H1 (cell line): ENCODE data around the gene LY6G6C. TPM values are rescaled to one million over a fixed set of nuclear protein-coding genes. Genes with fewer than 3 reads are reported as not detected.
A peak's percentile ranks its signal among the peaks of the same experiment; 100 is the strongest.

Source experiments
- CTCF ChIA-PET: fragments of 300-600 bp; sonication (Branson Sonifier 250); formaldehyde crosslinking; loops from one replicate; lab custom pipeline; 2021; ENCODE audit not compliant: partially characterized antibody; lab: Charles Lee
- POLR2A ChIA-PET: fragments of 300-600 bp; sonication (Branson Sonifier 250); formaldehyde crosslinking; loops from one replicate; lab custom pipeline; 2021; ENCODE audit warnings: inconsistent platforms; ENCODE audit not compliant: partially characterized antibody; lab: Charles Lee
- DNase-seq, 2 experiments: peaks; one replicate each; pipeline versions ENCODE4 v3.0.0 to v3.0.0-alpha.2; 2010 to 2022; ENCODE audit warnings: low spot score in 2 of 2, low read depth in 1 of 2, mixed read lengths in 1 of 2
- FAIRE-seq: peaks from 2 replicates; lab custom pipeline; 2011; peaks lifted over from hg19 to GRCh38; lab: Jason Lieb, UNC
- H2AFZ ChIP-seq: 2 replicates; pipeline ENCODE4 v1.8.1; 2012; ENCODE audit warnings: low read length, inconsistent platforms
- H2AK5ac ChIP-seq: 2 replicates; pipeline ENCODE4 v1.6.1; 2013; ENCODE audit warnings: low read depth, low read length
- H2BK120ac ChIP-seq: replicated peaks from 2 replicates; pipeline ENCODE3; 2013; ENCODE audit warnings: low read depth, low read length, inconsistent platforms
- H2BK12ac ChIP-seq: 2 replicates; pipeline ENCODE4 v1.6.1; 2013; ENCODE audit warnings: low read depth, low read length
- H2BK15ac ChIP-seq: 2 replicates; pipeline ENCODE4 v1.6.1; 2013; ENCODE audit warnings: low read length
- H2BK20ac ChIP-seq: 2 replicates; pipeline ENCODE4 v1.6.1; 2013; ENCODE audit warnings: low read length
- H2BK5ac ChIP-seq: 2 replicates; pipeline ENCODE4 v1.6.1; 2013; ENCODE audit warnings: low read depth, low read length
- H3K14ac ChIP-seq: 2 replicates; pipeline ENCODE4 v1.6.1; 2013; ENCODE audit warnings: inconsistent platforms; ENCODE audit not compliant: insufficient read length
- H3K18ac ChIP-seq: 2 replicates; pipeline ENCODE4 v1.6.1; 2013; ENCODE audit warnings: low read length; ENCODE audit errors: extremely low read depth
- H3K23ac ChIP-seq: 2 replicates; pipeline ENCODE4 v1.6.1; 2013; ENCODE audit warnings: inconsistent platforms; ENCODE audit not compliant: insufficient read length
- H3K23me2 ChIP-seq: 2 replicates; pipeline ENCODE4 v1.6.1; 2013; ENCODE audit warnings: low read depth, low read length
- H3K27ac ChIP-seq: 2 replicates; pipeline ENCODE4 v1.6.1; 2011; ENCODE audit warnings: low read depth, low read length, inconsistent platforms
- H3K27me3 ChIP-seq, 4 experiments: replicated peaks in 1 of 4; 1 replicate in 1 of 4; 2 replicates in 3 of 4; pipeline versions ENCODE4 v1.6.1 to v1.8.1; 2011 to 2013; ENCODE audit warnings: low read length in 3 of 4, mild to moderate bottlenecking in 3 of 4, inconsistent platforms in 2 of 4, mixed read lengths in 2 of 4, moderate library complexity in 1 of 4; ENCODE audit not compliant: control insufficient read depth in 3 of 4, insufficient read depth in 3 of 4; ENCODE audit errors: extremely low read depth in 1 of 4
- H3K36me3 ChIP-seq, 4 experiments: 2 replicates each; pipeline versions ENCODE4 v1.6.1 to v1.8.1; 2011 to 2013; ENCODE audit warnings: mild to moderate bottlenecking in 4 of 4, low read length in 3 of 4, moderate library complexity in 2 of 4, control low read depth in 1 of 4, inconsistent platforms in 1 of 4; ENCODE audit not compliant: insufficient read depth in 4 of 4, control insufficient read depth in 2 of 4
- H3K4ac ChIP-seq: replicated peaks from 2 replicates; pipeline ENCODE3; 2013; ENCODE audit warnings: low read length, low read depth, mixed read lengths, inconsistent platforms; ENCODE audit not compliant: insufficient read length
- H3K4me1 ChIP-seq, 4 experiments: replicated peaks in 1 of 4; 1 replicate in 1 of 4; 2 replicates in 3 of 4; pipeline versions ENCODE4 v1.6.1 to v1.8.1; 2011 to 2013; ENCODE audit warnings: low read length in 3 of 4, inconsistent platforms in 2 of 4, mixed read lengths in 1 of 4; ENCODE audit not compliant: insufficient read depth in 4 of 4, control insufficient read depth in 3 of 4
- H3K4me2 ChIP-seq, 2 experiments: 2 replicates each; pipeline versions ENCODE4 v1.6.1 to v1.8.1; 2011 to 2013; ENCODE audit warnings: low read depth in 2 of 2, low read length in 2 of 2, control low read depth in 1 of 2, inconsistent platforms in 1 of 2, mild to moderate bottlenecking in 1 of 2; ENCODE audit not compliant: insufficient read depth in 1 of 2
- H3K4me3 ChIP-seq, 4 experiments: fragments of 200-600, 300-600 bp in 1 of 4; sonication (generic), shearing (Covaris generic), sonication (Bioruptor Twin) in 1 of 4; 2 replicates each; pipeline versions ENCODE4 v1.5.1 to v1.8.1; 2011 to 2016; ENCODE audit warnings: low read length in 4 of 4, low read depth in 3 of 4, control low read depth in 2 of 4, inconsistent platforms in 2 of 4, mild to moderate bottlenecking in 2 of 4, mixed read lengths in 1 of 4, moderate library complexity in 1 of 4; ENCODE audit not compliant: insufficient read depth in 2 of 4; ENCODE audit errors: extremely low read depth in 1 of 4
- H3K56ac ChIP-seq: replicated peaks from 2 replicates; pipeline ENCODE3; 2013; ENCODE audit warnings: low read depth, mild to moderate bottlenecking, mixed read lengths, low read length, inconsistent platforms; ENCODE audit not compliant: insufficient read length
- H3K79me1 ChIP-seq: 2 replicates; pipeline ENCODE4 v1.6.1; 2013; ENCODE audit warnings: low read depth, low read length, control low read depth
- H3K79me2 ChIP-seq, 2 experiments: 2 replicates each; pipeline versions ENCODE4 v1.6.1 to v1.8.1; 2012 to 2013; ENCODE audit warnings: low read length in 2 of 2, mild to moderate bottlenecking in 2 of 2, inconsistent platforms in 1 of 2; ENCODE audit not compliant: insufficient read depth in 2 of 2, control insufficient read depth in 1 of 2
- H3K9ac ChIP-seq, 4 experiments: replicated peaks in 1 of 4; 1 replicate in 1 of 4; 2 replicates in 3 of 4; pipeline versions ENCODE4 v1.6.1 to v1.8.1; 2011 to 2013; ENCODE audit warnings: low read depth in 3 of 4, low read length in 3 of 4, control low read depth in 2 of 4, mild to moderate bottlenecking in 2 of 4, moderate library complexity in 2 of 4, inconsistent platforms in 1 of 4; ENCODE audit errors: extremely low read depth in 1 of 4
- H3K9me3 ChIP-seq, 2 experiments: 2 replicates each; pipeline versions ENCODE4 v1.6.1 to v1.8.1; 2012 to 2013; ENCODE audit warnings: mild to moderate bottlenecking in 2 of 2, moderate library complexity in 2 of 2, control low read depth in 1 of 2, inconsistent platforms in 1 of 2, low read depth in 1 of 2, low read length in 1 of 2, mixed read lengths in 1 of 2; ENCODE audit not compliant: insufficient read depth in 2 of 2
- H4K20me1 ChIP-seq, 2 experiments: replicated peaks in 1 of 2; 2 replicates each; pipeline versions ENCODE3 to v1.8.1; 2011 to 2013; ENCODE audit warnings: inconsistent platforms in 2 of 2, low read length in 2 of 2, mild to moderate bottlenecking in 1 of 2; ENCODE audit not compliant: insufficient read depth in 2 of 2, control insufficient read depth in 1 of 2
- H4K5ac ChIP-seq: 2 replicates; pipeline ENCODE4 v1.6.1; 2013; ENCODE audit warnings: low read length, low read depth, mixed read lengths, inconsistent platforms; ENCODE audit not compliant: insufficient read length
- H4K8ac ChIP-seq: 2 replicates; pipeline ENCODE4 v1.8.0; 2013; ENCODE audit warnings: mild to moderate bottlenecking, moderate library complexity, low read length, inconsistent platforms; ENCODE audit not compliant: insufficient read depth; ENCODE audit errors: extremely low read depth
- H4K91ac ChIP-seq: replicated peaks from 2 replicates; pipeline ENCODE3; 2013; ENCODE audit warnings: low read length, mixed read lengths, inconsistent platforms; ENCODE audit not compliant: insufficient read length
- CBX8 ChIP-seq: fragments of 300-800, 300-1000 bp; sonication (generic); IDR thresholded peaks from 2 replicates; pipeline ENCODE4 v1.7.1; 2016; ENCODE audit warnings: low read depth, low read length, borderline replicate concordance
- CHD1 ChIP-seq: IDR thresholded peaks from 2 replicates; pipeline ENCODE4 v1.6.1; 2012; ENCODE audit warnings: low read depth, low read length, improper control_type of control experiment
- CTBP2 ChIP-seq: IDR thresholded peaks from 2 replicates; pipeline ENCODE4 v1.7.0; 2011; ENCODE audit warnings: borderline replicate concordance, mild to moderate bottlenecking, moderate library complexity, mixed read lengths, low read length; ENCODE audit not compliant: insufficient read depth, insufficient read length
- GABPA ChIP-seq: IDR thresholded peaks from 2 replicates; pipeline ENCODE4 v1.6.1; 2011; ENCODE audit warnings: mild to moderate bottlenecking, low read length, moderate library complexity, borderline replicate concordance; ENCODE audit not compliant: insufficient read depth
- GTF2F1 ChIP-seq: IDR thresholded peaks from 2 replicates; pipeline ENCODE4 v1.6.1; 2012; ENCODE audit warnings: low read depth, low read length, improper control_type of control experiment, borderline replicate concordance
- POLR2AphosphoS5 ChIP-seq: IDR thresholded peaks from 2 replicates; pipeline ENCODE4 v1.6.1; 2011; ENCODE audit warnings: low read depth, low read length
- RFX5 ChIP-seq: IDR thresholded peaks from 2 replicates; pipeline ENCODE4 v1.6.1; 2011; ENCODE audit warnings: low read depth, low read length, improper control_type of control experiment, borderline replicate concordance
- RXRA ChIP-seq: IDR thresholded peaks from 2 replicates; pipeline ENCODE4 v1.6.1; 2011; ENCODE audit warnings: low read depth, mild to moderate bottlenecking, low read length, moderate library complexity; ENCODE audit not compliant: insufficient read depth
- SIX5 ChIP-seq: IDR thresholded peaks from 2 replicates; pipeline ENCODE4 v1.6.1; 2011; ENCODE audit warnings: mild to moderate bottlenecking, low read depth, low read length
- SP4 ChIP-seq: IDR thresholded peaks from 2 replicates; pipeline ENCODE4 v1.6.1; 2012; ENCODE audit warnings: low read length, inconsistent platforms
- TAF1 ChIP-seq: IDR thresholded peaks from 2 replicates; pipeline ENCODE4 v1.6.1; 2011; ENCODE audit warnings: mild to moderate bottlenecking, low read depth, low read length
- TAF7 ChIP-seq: optimal IDR thresholded peaks from 2 replicates; pipeline ENCODE3; 2011; ENCODE audit warnings: low read depth, mild to moderate bottlenecking, inconsistent platforms, low read length, moderate library complexity, borderline replicate concordance
- TCF12 ChIP-seq: IDR thresholded peaks from 2 replicates; pipeline ENCODE4 v1.6.1; 2011; ENCODE audit warnings: low read depth, mild to moderate bottlenecking, low read length
- YY1 ChIP-seq: IDR thresholded peaks from 2 replicates; pipeline ENCODE4 v1.6.1; 2011; ENCODE audit warnings: low read depth, mild to moderate bottlenecking, low read length
- WGBS, 2 experiments: shearing (Covaris generic) in 1 of 2; methylation state at CpG; one replicate each; pipeline versions ENCODE4 v1.1.6 to v1.1.7; 2013 to 2015; ENCODE audit warnings: low lambda C conversion rate in 2 of 2, mixed read lengths in 2 of 2, inconsistent platforms in 1 of 2, low coverage in 1 of 2, missing lambda C conversion rate in 1 of 2; ENCODE audit not compliant: insufficient replicate concordance in 2 of 2, insufficient coverage in 1 of 2, insufficient read length in 1 of 2; ENCODE audit errors: extremely low coverage in 1 of 2, missing lambda C conversion rate in 1 of 2; 5-methylcytosine and 5-hydroxymethylcytosine counted together
- polyA plus RNA-seq, 7 experiments: library from polyadenylated mRNA; depleted of rRNA in 3 of 7; stranded (reverse) in 5 of 7; unstranded in 2 of 7; fragments of >200 nt in 5 of 7; fragments of 200-250 nt in 2 of 7; gene quantifications; 1 replicate in 5 of 7; 2 replicates in 1 of 7; 4 replicates in 1 of 7; pipeline versions ENCODE4 v1.2.1 to v1.2.3, GENCODE V29; 2011 to 2013; ENCODE audit warnings: missing spikeins in 2 of 7, mixed read lengths in 2 of 7
- total RNA-seq: library from RNA; stranded (reverse); fragmentation: NEBNext Ultra II Directional; extraction: Animal tissue kit (Norgen Biotek cat#: 25700); gene quantifications from 2 replicates; pipeline ENCODE4 v1.2.1, GENCODE V29; 2021

The LY6G6C gene
- total and polyA plus RNA-seq, 2 of the 8 experiments (the other 6 are each of a cell fraction or from before 2014, with no cell fraction given), result 0.23 TPM; not detected in 1

DNA sequence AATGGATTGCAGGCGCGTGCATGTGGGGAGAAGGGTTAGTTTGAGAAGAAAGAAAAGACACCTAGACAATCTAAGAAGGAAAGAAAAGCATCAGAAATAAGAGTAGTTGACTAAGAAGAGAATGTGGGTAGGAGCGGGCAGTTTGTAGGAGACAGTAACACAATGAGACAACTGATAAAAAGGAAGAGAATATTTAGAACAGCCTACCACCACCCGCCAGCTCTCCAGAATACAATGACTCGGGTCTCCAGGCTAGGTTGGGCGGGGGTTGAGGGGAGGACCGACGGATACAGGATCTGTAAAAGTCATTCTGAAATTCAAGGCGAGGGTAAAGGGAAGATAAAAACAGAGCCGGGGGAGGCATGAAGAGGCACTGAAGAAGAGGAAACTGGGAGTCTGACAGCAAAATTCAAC, 19.1 kb downstream of the LY6G6C start:
- H2BK5ac ChIP-seq, result peak overlapping the region; percentile 81
- H3K23ac ChIP-seq, result no peak overlapping the region
- H3K4me1 ChIP-seq, result peaks cover 2 to 5% (median 3%) of the 10 kb centered on the region in 4 experiments; a peak in 4 of 7 replicates
- H4K20me1 ChIP-seq, result no peaks in the 10 kb centered on the region
- DNase-seq, result no peak
- peaks cover 6% of the 10 kb centered on the region for H3K79me1 ChIP-seq
- peak overlapping the region; percentile 89; the same call in 1 of the 2 replicates for H3K27ac ChIP-seq
- H2BK120ac ChIP-seq, result no peak overlapping the region
- H3K9ac ChIP-seq, result peak overlapping the region; percentile 65 to 85 (median 80)
- peak overlapping the region; percentile 39; the same call in 1 of the 2 replicates for H2BK12ac ChIP-seq
- H3K27me3 ChIP-seq, result no peaks in the 10 kb centered on the region
- no peak overlapping the region for H4K5ac ChIP-seq
- H3K4me3 ChIP-seq, result peak overlapping the region; percentile 69 to 94 (median 90)
- peak overlapping the region; percentile 22 for H3K56ac ChIP-seq
- POLR2A ChIA-PET, result interaction anchor here (0.7 to 3.2 kb wide), 14 partner anchors 11 to 164 kb away, joined by 3 to 36 read pairs (median 3); partner anchors contain the start of genes DDAH2, GPANK1, LSM2 and LY6G5C
- H3K14ac ChIP-seq, result no peak overlapping the region
- H3K79me2 ChIP-seq, result peaks cover 0 to 7% of the 10 kb centered on the region in 2 experiments; a peak in 2 of 4 replicates
- H2AK5ac ChIP-seq, result no peak overlapping the region
- no peaks in the 10 kb centered on the region for H3K9me3 ChIP-seq
- peaks cover 8% of the 10 kb centered on the region; the same call in 1 of the 2 replicates for H3K23me2 ChIP-seq
- H3K18ac ChIP-seq, result no peak overlapping the region; the same call in 1 of the 2 replicates
- FAIRE-seq, result no peak
- peak overlapping the region; percentile 43; the same call in 1 of the 2 replicates for H2AFZ ChIP-seq
- CTCF ChIA-PET, result interaction anchor here (1.1 to 1.8 kb wide), 3 partner anchors 8 to 28 kb away, joined by 3 to 5 read pairs (median 5); no protein-coding TSS in a partner anchor
- no peak overlapping the region for H4K91ac ChIP-seq
- H3K4me2 ChIP-seq, result peak overlapping the region; percentile 68 to 82
- 9% methylated on average over 10 of the region's 10 CpGs; no CpG with 5 or more reads in 1 of the 2 experiments for WGBS, 2 experiments
- no peak overlapping the region for H2BK15ac ChIP-seq
- no peak overlapping the region for H3K4ac ChIP-seq
- H4K8ac ChIP-seq, result no peak overlapping the region
- H2BK20ac ChIP-seq, result no peak overlapping the region
- peaks cover 0 to 4% (median under 1%) of the 10 kb centered on the region in 4 experiments; a peak in 3 of 8 replicates for H3K36me3 ChIP-seq
- TF ChIP-seq POLR2AphosphoS5 (no peak), CTBP2 (no peak), TAF7 (no peak), CHD1 (no peak), RXRA (no peak), SIX5 (no peak), TAF1 (no peak; the same call in 1 of the 2 replicates), RFX5 (no peak), CBX8 (no peak), SP4 (no peak), YY1 (no peak), GABPA (no peak), GTF2F1 (no peak), TCF12 (no peak)
